SK-N-SH (cell line): ENCODE results near the gene ZEB1. TPM values are rescaled to one million over a fixed set of nuclear protein-coding genes. Genes with fewer than 3 reads are reported as not detected.
"Not testable (repeated sequence)": the region's sequence is repeated elsewhere in the genome, so short reads cannot be mapped to it uniquely, and the experiment has no call there.

Experiments
- CTCF ChIA-PET: fragments of 300-600, 350-600 bp; formaldehyde crosslinking; extraction: SDS; loops from one replicate; lab custom pipeline; 2021; lab: Yijun Ruan, JAX
- POLR2A ChIA-PET: fragments of 350-600 bp; sonication (Branson Sonifier 250); formaldehyde crosslinking; extraction: SDS; loops from one replicate; lab custom pipeline; 2020; ENCODE audit warnings: antibody characterized with exemption, inconsistent platforms; lab: Yijun Ruan, JAX
- DNase-seq: peaks from one replicate; pipeline ENCODE4 v3.0.0; 2012
- H2AFZ ChIP-seq: fragments of 200-600 bp; sonication (generic); 2 replicates; pipeline ENCODE4 v1.8.1; 2016; ENCODE audit warnings: antibody characterized with exemption, mild to moderate bottlenecking, low read depth
- H3F3A ChIP-seq: fragments of 200-600 bp; sonication (generic); replicated peaks from 2 replicates; pipeline ENCODE3; 2016; ENCODE audit warnings: antibody characterized with exemption, mild to moderate bottlenecking; ENCODE audit not compliant: insufficient read depth
- H3K27ac ChIP-seq, 2 experiments: fragments of 200-500 bp in 1 of 2; fragments of 200-600 bp in 1 of 2; sonication (Bioruptor generic) in 1 of 2; sonication (generic), shearing (Covaris generic) in 1 of 2; 2 replicates each; pipeline versions ENCODE4 v1.5.1 to v1.6.1; 2014 to 2016; ENCODE audit warnings: low read depth in 2 of 2, inconsistent platforms in 1 of 2, low read length in 1 of 2, mild to moderate bottlenecking in 1 of 2, mixed read lengths in 1 of 2
- H3K27me3 ChIP-seq: fragments of 200-600 bp; sonication (generic), shearing (Covaris generic); 2 replicates; pipeline ENCODE4 v1.6.1; 2016; ENCODE audit warnings: mixed run types; ENCODE audit not compliant: insufficient read depth
- H3K36me3 ChIP-seq, 2 experiments: fragments of 200-500 bp in 1 of 2; fragments of 200-600 bp in 1 of 2; sonication (Bioruptor generic) in 1 of 2; sonication (generic) in 1 of 2; replicated peaks in 1 of 2; 2 replicates each; pipeline versions ENCODE3 to v1.5.1; 2014 to 2016; ENCODE audit warnings: low read length in 1 of 2, mild to moderate bottlenecking in 1 of 2; ENCODE audit not compliant: insufficient read depth in 2 of 2, control insufficient read depth in 1 of 2
- H3K4me1 ChIP-seq, 2 experiments: fragments of 200-500 bp in 1 of 2; fragments of 200-600 bp in 1 of 2; sonication (Bioruptor generic) in 1 of 2; sonication (generic), shearing (Covaris generic) in 1 of 2; 2 replicates each; pipeline versions ENCODE4 v1.5.1 to v1.6.1; 2014 to 2016; ENCODE audit warnings: low read depth in 1 of 2, low read length in 1 of 2, mixed run types in 1 of 2; ENCODE audit not compliant: insufficient read depth in 2 of 2, control insufficient read depth in 1 of 2
- H3K4me2 ChIP-seq: fragments of 200-600 bp; sonication (generic), shearing (Covaris generic); 2 replicates; pipeline ENCODE4 v1.6.1; 2017; ENCODE audit warnings: mixed run types
- H3K4me3 ChIP-seq, 2 experiments: fragments of 200-500 bp in 1 of 2; fragments of 200-600 bp in 1 of 2; sonication (Bioruptor generic) in 1 of 2; sonication (generic), shearing (Covaris generic) in 1 of 2; 2 replicates each; pipeline versions ENCODE4 v1.5.1 to v1.8.1; 2014 to 2016; ENCODE audit warnings: low read depth in 2 of 2, inconsistent platforms in 1 of 2, low read length in 1 of 2, mild to moderate bottlenecking in 1 of 2, mixed read lengths in 1 of 2, moderate library complexity in 1 of 2
- H3K79me2 ChIP-seq: fragments of 200-600 bp; sonication (generic); 2 replicates; pipeline ENCODE4 v1.8.1; 2017; ENCODE audit warnings: mild to moderate bottlenecking; ENCODE audit not compliant: insufficient read depth
- H3K9ac ChIP-seq: fragments of 200-600 bp; sonication (generic); 2 replicates; pipeline ENCODE4 v1.6.1; 2017; ENCODE audit warnings: mixed run types
- H3K9me2 ChIP-seq: fragments of 200-600 bp; sonication (generic); 2 replicates; pipeline ENCODE4 v1.6.1; 2017; ENCODE audit warnings: mixed run types
- H3K9me3 ChIP-seq: fragments of 200-600 bp; sonication (generic); 2 replicates; pipeline ENCODE4 v1.6.1; 2017; ENCODE audit warnings: mixed run types, mild to moderate bottlenecking, moderate library complexity
- H4K20me1 ChIP-seq: fragments of 200-600 bp; sonication (generic); 2 replicates; pipeline ENCODE4 v1.6.1; 2017; ENCODE audit warnings: mild to moderate bottlenecking, mixed run types; ENCODE audit not compliant: insufficient read depth
- FOSL2 ChIP-seq: IDR thresholded peaks from 2 replicates; pipeline ENCODE4 v1.4.0; 2012; ENCODE audit warnings: low read depth, mild to moderate bottlenecking, moderate library complexity, borderline replicate concordance
- FOXJ3 ChIP-seq: sonication (generic); formaldehyde crosslinking; IDR thresholded peaks from 2 replicates; pipeline ENCODE4 v1.5.1; 2020; ENCODE audit warnings: mild to moderate bottlenecking, missing genetic modification reagents
- FOXM1 ChIP-seq: IDR thresholded peaks from 2 replicates; pipeline ENCODE4 v1.4.0; 2012; ENCODE audit warnings: low read depth, mild to moderate bottlenecking
- GATA2 ChIP-seq: sonication (generic); formaldehyde crosslinking; IDR thresholded peaks from 2 replicates; pipeline ENCODE4 v1.5.0; 2020; ENCODE audit warnings: mild to moderate bottlenecking, missing genetic modification reagents
- MEF2A ChIP-seq: IDR thresholded peaks from 2 replicates; pipeline ENCODE4 v1.4.0; 2012; ENCODE audit warnings: low read depth, borderline replicate concordance
- NFIC ChIP-seq: IDR thresholded peaks from 2 replicates; pipeline ENCODE4 v1.4.0; 2012; ENCODE audit warnings: borderline replicate concordance
- PBX3 ChIP-seq: IDR thresholded peaks from 2 replicates; pipeline ENCODE4; 2012
- RFX5 ChIP-seq: IDR thresholded peaks from 2 replicates; pipeline ENCODE4 v1.6.1; 2012; ENCODE audit warnings: mild to moderate bottlenecking, improper control_type of control experiment, low read length
- RXRA ChIP-seq: IDR thresholded peaks from 2 replicates; pipeline ENCODE4 v1.4.0; 2012; ENCODE audit warnings: low read depth, mild to moderate bottlenecking, borderline replicate concordance
- SMC3 ChIP-seq: IDR thresholded peaks from 2 replicates; pipeline ENCODE4 v1.6.1; 2012; ENCODE audit warnings: low read depth, low read length, improper control_type of control experiment
- TAF1 ChIP-seq: IDR thresholded peaks from 2 replicates; pipeline ENCODE4 v1.6.1; 2012; ENCODE audit warnings: low read depth, mild to moderate bottlenecking, low read length, moderate library complexity, borderline replicate concordance
- TCF12 ChIP-seq: IDR thresholded peaks from 2 replicates; pipeline ENCODE4 v1.4.0; 2012
- WGBS: methylation state at CpG from one replicate; pipeline ENCODE4 v1.1.6; 2017; ENCODE audit warnings: low lambda C conversion rate; 5-methylcytosine and 5-hydroxymethylcytosine counted together
- polyA plus RNA-seq, 3 experiments: library from polyadenylated mRNA; depleted of rRNA; stranded (reverse); fragments of >200 nt; gene quantifications; 2 replicates each; pipeline ENCODE4 v1.2.3, GENCODE V29; 2012
- TF ChIP-seq, protein P1 (sequence below): IDR thresholded peaks from 2 replicates; pipeline ENCODE4 v1.4.0; 2012; ENCODE audit warnings: low read depth, borderline replicate concordance
- TF ChIP-seq, protein P2 (sequence below): IDR thresholded peaks from 2 replicates; pipeline ENCODE4 v1.4.0; 2012; ENCODE audit warnings: low read depth
- TF ChIP-seq, protein P3 (sequence below): fragments of 200-600 bp; sonication (generic); IDR thresholded peaks from 2 replicates; pipeline ENCODE4 v1.6.1; 2017; ENCODE audit warnings: antibody characterized with exemption, mild to moderate bottlenecking, moderate library complexity

ZEB1 gene
- polyA plus RNA-seq, 1 of the 3 experiments (the other 2 are of a cell fraction): 5.4 TPM

DNA sequence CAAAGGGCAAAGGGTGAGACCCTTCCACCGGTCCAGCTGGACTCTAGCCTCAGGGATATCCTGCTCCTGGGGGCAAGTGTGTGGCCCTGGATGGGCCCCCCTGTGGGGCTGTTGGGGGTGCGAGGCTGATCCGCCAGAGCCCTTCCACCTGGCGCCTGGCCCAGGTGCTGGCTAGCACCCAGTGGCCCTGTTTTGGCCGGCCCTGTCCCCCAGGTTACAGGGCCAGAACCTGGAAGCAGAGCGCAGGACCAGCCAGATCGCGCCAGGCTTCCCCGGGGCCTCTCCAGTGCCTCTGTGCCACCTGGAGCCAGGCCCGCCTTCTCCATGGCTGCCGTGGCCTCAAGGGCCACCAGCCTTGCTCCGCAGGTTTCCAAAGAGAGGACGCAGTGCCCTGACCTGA is 45.2 kb downstream of the ZEB1 start:
- H3K4me2 ChIP-seq, H3K9me3 ChIP-seq, CTCF ChIA-PET, H3K36me3 ChIP-seq, POLR2A ChIA-PET, DNase-seq, H3K27me3 ChIP-seq, H4K20me1 ChIP-seq, H3K4me1 ChIP-seq, H3K4me3 ChIP-seq, H3F3A ChIP-seq, H3K9me2 ChIP-seq, H2AFZ ChIP-seq, H3K27ac ChIP-seq, H3K9ac ChIP-seq: not testable (repeated sequence)
- H3K79me2 ChIP-seq: peaks cover 69% of the 10 kb centered on the region
- WGBS: no CpG with 5 or more reads among the region's 13 CpGs

DNA sequence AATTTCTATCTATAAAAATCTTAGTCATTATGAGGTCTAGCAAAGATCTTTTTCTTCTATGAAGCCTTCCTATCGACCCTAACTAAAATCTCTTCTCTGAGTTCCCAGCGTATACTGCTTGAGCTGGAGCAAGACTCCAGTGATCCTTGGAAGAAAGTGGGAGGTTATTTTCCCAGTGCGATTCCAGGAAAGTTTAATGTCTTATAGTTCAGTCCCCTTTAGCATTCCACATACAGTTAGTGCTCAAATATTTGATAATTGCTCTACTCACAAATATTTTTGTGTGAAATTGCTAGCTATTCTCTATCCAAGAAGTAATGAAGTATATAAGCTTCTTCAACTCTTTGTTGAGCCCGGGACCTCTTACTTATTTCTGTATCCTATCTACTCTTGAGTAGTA is 47.7 kb downstream of the ZEB1 start:
- POLR2A ChIA-PET: no interaction called here

More for the DNA sequence above, 47.7 kb downstream of the ZEB1 start:
- Histone ChIP-seq H3K4me3 (no peak overlapping the region), H3K4me1 (no peaks in the 10 kb centered on the region), H3K27me3 (no peaks in the 10 kb centered on the region), H3K9me2 (no peaks in the 10 kb centered on the region), H4K20me1 (0 out of 2 replicates have a peak, but pooled peaks cover 5% of the 10 kb centered on the region), H3K9me3 (no peaks in the 10 kb centered on the region), H2AFZ (no peak overlapping the region), H3K4me2 (no peak overlapping the region), H3K27ac (no peak overlapping the region), H3K9ac (no peak overlapping the region), H3K79me2 (peaks cover 71% of the 10 kb centered on the region), H3F3A (no peaks in the 10 kb centered on the region), H3K36me3 (peaks cover 0 to under 1% of the 10 kb centered on the region in 2 experiments)
- TF ChIP-seq FOXJ3 (CRISPR knock-in tag): no peak
- TF ChIP-seq PBX3: no peak
- TF ChIP-seq GATA2 (CRISPR knock-in tag): no peak
- no peak for TF ChIP-seq NFIC
- TF ChIP-seq FOXM1: no peak
- no peak for TF ChIP-seq RFX5
- TF ChIP-seq TCF12: no peak
- TF ChIP-seq FOSL2: no peak
- TF ChIP-seq, protein P1, sequence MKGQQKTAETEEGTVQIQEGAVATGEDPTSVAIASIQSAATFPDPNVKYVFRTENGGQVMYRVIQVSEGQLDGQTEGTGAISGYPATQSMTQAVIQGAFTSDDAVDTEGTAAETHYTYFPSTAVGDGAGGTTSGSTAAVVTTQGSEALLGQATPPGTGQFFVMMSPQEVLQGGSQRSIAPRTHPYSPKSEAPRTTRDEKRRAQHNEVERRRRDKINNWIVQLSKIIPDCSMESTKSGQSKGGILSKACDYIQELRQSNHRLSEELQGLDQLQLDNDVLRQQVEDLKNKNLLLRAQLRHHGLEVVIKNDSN: no peak
- no peak for TF ChIP-seq TAF1
- TF ChIP-seq RXRA: no peak
- no peak for TF ChIP-seq MEF2A
- no peak for TF ChIP-seq SMC3
- TF ChIP-seq, protein P2, sequence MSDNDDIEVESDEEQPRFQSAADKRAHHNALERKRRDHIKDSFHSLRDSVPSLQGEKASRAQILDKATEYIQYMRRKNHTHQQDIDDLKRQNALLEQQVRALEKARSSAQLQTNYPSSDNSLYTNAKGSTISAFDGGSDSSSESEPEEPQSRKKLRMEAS: no peak
- TF ChIP-seq, protein P3, sequence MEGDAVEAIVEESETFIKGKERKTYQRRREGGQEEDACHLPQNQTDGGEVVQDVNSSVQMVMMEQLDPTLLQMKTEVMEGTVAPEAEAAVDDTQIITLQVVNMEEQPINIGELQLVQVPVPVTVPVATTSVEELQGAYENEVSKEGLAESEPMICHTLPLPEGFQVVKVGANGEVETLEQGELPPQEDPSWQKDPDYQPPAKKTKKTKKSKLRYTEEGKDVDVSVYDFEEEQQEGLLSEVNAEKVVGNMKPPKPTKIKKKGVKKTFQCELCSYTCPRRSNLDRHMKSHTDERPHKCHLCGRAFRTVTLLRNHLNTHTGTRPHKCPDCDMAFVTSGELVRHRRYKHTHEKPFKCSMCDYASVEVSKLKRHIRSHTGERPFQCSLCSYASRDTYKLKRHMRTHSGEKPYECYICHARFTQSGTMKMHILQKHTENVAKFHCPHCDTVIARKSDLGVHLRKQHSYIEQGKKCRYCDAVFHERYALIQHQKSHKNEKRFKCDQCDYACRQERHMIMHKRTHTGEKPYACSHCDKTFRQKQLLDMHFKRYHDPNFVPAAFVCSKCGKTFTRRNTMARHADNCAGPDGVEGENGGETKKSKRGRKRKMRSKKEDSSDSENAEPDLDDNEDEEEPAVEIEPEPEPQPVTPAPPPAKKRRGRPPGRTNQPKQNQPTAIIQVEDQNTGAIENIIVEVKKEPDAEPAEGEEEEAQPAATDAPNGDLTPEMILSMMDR: no peak
- no peak for DNase-seq
- 80% methylated on average over 4 of the region's 4 CpGs for WGBS
- CTCF ChIA-PET: no interaction called here
